HUES64 (cell line): ENCODE measurements around the gene CCDC47.
"Not testable (repeated sequence)": the region's sequence is repeated elsewhere in the genome, so short reads cannot be mapped to it uniquely, and the experiment has no call there.

ENCODE experiments used
- H3K27ac ChIP-seq: 2 replicates; pipeline ENCODE4 v1.7.0; 2013; ENCODE audit warnings: low read depth, low read length, inconsistent platforms
- H3K27me3 ChIP-seq: 2 replicates; pipeline ENCODE4 v1.6.1; 2013; ENCODE audit warnings: mild to moderate bottlenecking, low read length; ENCODE audit not compliant: insufficient read depth
- H3K36me3 ChIP-seq: 2 replicates; pipeline ENCODE4 v1.6.1; 2013; ENCODE audit warnings: mild to moderate bottlenecking, low read length; ENCODE audit not compliant: insufficient read depth
- H3K4me1 ChIP-seq: 2 replicates; pipeline ENCODE4 v1.6.1; 2013; ENCODE audit warnings: mild to moderate bottlenecking, low read length, moderate library complexity; ENCODE audit not compliant: insufficient read depth
- H3K4me3 ChIP-seq: 2 replicates; pipeline ENCODE4 v1.5.1; 2013; ENCODE audit warnings: mild to moderate bottlenecking, low read length, moderate library complexity
- H3K9ac ChIP-seq: 2 replicates; pipeline ENCODE4 v1.6.1; 2013; ENCODE audit warnings: mild to moderate bottlenecking, low read depth, low read length
- H3K9me3 ChIP-seq: 2 replicates; pipeline ENCODE4 v1.6.1; 2013; ENCODE audit warnings: low read depth, low read length; ENCODE audit not compliant: insufficient read depth
- whole genome bisulfite sequencing: fragments of 150-250, 120-280 bp; methylation state at CpG from one replicate; pipeline ENCODE4 v1.1.7; 2013; ENCODE audit warnings: missing lambda C conversion rate; 5-methylcytosine and 5-hydroxymethylcytosine counted together

Gene CCDC47

GRCh38 chr17:63720194-63720593 lies 53.2 kb downstream of the CCDC47 start:
- not testable (repeated sequence) for H3K27ac ChIP-seq, H3K9me3 ChIP-seq, H3K9ac ChIP-seq, H3K27me3 ChIP-seq, H3K4me1 ChIP-seq, H3K4me3 ChIP-seq
- H3K36me3 ChIP-seq = peaks cover 21% of the 10 kb centered on the region
- 95% methylated on average over 5 of the region's 5 CpGs for WGBS

GRCh38 chr17:63718988-63719387 lies 54.4 kb downstream of the CCDC47 start:
- 93% methylated on average over 5 of the region's 5 CpGs for WGBS
- Histone ChIP-seq H3K4me1 (no peaks in the 10 kb centered on the region), H3K4me3 (no peak overlapping the region), H3K36me3 (peaks cover 18% of the 10 kb centered on the region), H3K9me3 (no peaks in the 10 kb centered on the region), H3K9ac (no peak overlapping the region), H3K27me3 (no peaks in the 10 kb centered on the region), H3K27ac (no peak overlapping the region)

GRCh38 chr17:63716426-63716825 lies 57.0 kb downstream of the CCDC47 start:
- peaks cover 32% of the 10 kb centered on the region for H3K36me3 ChIP-seq
- WGBS = 95% methylated on average over 3 of the region's 3 CpGs
- H3K9ac ChIP-seq = no peak overlapping the region
- H3K4me3 ChIP-seq = no peak overlapping the region
- no peaks in the 10 kb centered on the region for H3K27me3 ChIP-seq
- H3K27ac ChIP-seq = no peak overlapping the region
- H3K9me3 ChIP-seq = no peaks in the 10 kb centered on the region
- H3K4me1 ChIP-seq = no peaks in the 10 kb centered on the region

DNA sequence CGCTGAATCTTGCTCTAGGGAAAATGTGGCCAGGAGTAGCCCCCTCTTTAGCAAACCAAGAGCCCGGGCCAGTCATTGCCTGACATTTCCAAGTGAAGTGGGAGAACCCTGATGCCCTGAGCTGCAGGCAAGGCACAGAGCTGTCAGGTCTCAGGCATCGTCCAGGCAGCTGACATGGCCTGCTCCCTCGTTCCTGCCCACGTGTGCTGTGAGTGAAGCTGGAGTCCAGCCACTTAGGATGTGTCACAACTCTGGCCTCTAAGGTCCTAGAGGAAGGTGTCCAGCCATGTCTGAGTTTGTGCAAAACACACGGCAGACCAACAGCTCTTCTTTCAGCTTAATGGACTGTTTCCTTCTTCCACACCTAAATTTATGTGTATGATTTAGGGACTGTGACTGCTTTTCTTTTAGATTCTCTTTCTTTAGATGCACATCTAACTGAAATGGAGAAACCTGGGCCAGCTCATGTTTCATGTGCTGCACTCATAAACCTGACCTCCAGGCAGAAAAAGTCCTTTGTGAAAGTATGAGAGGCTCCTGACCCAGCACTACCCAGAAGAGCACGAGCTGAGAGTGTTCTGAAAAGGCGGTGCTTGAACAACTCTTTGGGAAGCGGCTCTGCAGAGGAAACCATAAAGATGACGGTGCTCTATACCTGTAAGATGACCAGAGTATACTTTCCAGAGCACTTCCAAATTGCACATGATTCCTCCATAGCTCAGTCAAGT lies 58.7 kb downstream of the CCDC47 start:
- no peak overlapping the region for H3K4me3 ChIP-seq
- no peaks in the 10 kb centered on the region for H3K9me3 ChIP-seq
- H3K9ac ChIP-seq = no peak overlapping the region
- H3K27me3 ChIP-seq = no peaks in the 10 kb centered on the region
- no peaks in the 10 kb centered on the region for H3K4me1 ChIP-seq
- WGBS = 93% methylated on average over 10 of the region's 10 CpGs
- H3K27ac ChIP-seq = no peak overlapping the region
- peaks cover 42% of the 10 kb centered on the region for H3K36me3 ChIP-seq

GRCh38 chr17:63709110-63709509 lies 64.3 kb downstream of the CCDC47 start:
- no peaks in the 10 kb centered on the region for H3K4me1 ChIP-seq
- H3K9ac ChIP-seq = no peak overlapping the region
- peaks cover 69% of the 10 kb centered on the region for H3K36me3 ChIP-seq
- H3K27ac ChIP-seq = no peak overlapping the region
- H3K27me3 ChIP-seq = no peaks in the 10 kb centered on the region
- H3K4me3 ChIP-seq = no peak overlapping the region
- no peaks in the 10 kb centered on the region for H3K9me3 ChIP-seq
- 94% methylated on average over 6 of the region's 6 CpGs for WGBS

GRCh38 chr17:63707151-63707550 lies 66.2 kb downstream of the CCDC47 start:
- no peaks in the 10 kb centered on the region for H3K9me3 ChIP-seq
- no peak overlapping the region; the same call in 1 of the 2 replicates for H3K9ac ChIP-seq
- peaks cover 68% of the 10 kb centered on the region for H3K36me3 ChIP-seq
- WGBS = 97% methylated on average over 9 of the region's 11 CpGs
- H3K27ac ChIP-seq = no peak overlapping the region
- peaks cover 8% of the 10 kb centered on the region; the same call in 1 of the 2 replicates for H3K4me1 ChIP-seq
- H3K4me3 ChIP-seq = no peak overlapping the region
- H3K27me3 ChIP-seq = no peaks in the 10 kb centered on the region

DNA sequence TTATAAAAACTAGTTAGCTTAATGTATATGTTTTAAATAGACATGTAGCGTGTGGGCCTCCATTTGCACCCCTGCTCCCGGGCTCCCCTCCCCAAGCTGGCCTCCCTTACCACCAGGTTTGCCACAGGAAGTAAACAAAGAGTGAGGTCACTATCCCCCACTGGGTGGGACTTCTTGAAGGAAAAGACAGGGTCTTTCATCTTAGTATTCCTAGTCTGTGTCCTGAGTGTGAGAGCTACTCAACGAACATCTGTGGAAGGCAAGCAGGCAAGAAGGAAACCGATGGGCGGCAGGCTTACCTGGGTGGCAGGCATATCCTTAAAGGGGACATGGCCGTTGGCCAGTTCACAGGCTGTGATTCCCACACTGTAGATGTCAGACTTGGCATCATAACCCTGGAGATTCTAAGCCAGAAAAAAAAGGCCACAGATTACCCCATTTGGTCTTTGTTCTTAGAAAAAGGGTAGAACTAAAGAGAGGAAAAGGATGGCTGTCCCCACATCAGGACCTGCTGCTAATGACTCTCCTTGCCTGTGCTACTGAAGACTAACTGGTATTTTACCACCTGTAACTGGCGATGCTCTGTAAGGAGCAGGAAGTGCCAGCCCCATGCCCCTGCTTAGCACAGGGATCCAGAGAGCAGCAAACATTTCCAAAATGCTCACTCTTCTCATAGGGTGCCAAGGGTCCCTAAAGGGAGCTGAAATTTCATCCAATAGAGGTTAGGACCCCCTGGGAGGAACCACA lies 66.9 kb downstream of the CCDC47 start:
- 90% methylated on average over 5 of the region's 7 CpGs for WGBS
- H3K36me3 ChIP-seq = peaks cover 62% of the 10 kb centered on the region
- H3K9ac ChIP-seq = no peak overlapping the region
- H3K9me3 ChIP-seq = no peaks in the 10 kb centered on the region
- H3K4me1 ChIP-seq = peaks cover 8% of the 10 kb centered on the region; the same call in 1 of the 2 replicates
- H3K27ac ChIP-seq = no peak overlapping the region
- H3K4me3 ChIP-seq = no peak overlapping the region
- no peaks in the 10 kb centered on the region for H3K27me3 ChIP-seq

DNA sequence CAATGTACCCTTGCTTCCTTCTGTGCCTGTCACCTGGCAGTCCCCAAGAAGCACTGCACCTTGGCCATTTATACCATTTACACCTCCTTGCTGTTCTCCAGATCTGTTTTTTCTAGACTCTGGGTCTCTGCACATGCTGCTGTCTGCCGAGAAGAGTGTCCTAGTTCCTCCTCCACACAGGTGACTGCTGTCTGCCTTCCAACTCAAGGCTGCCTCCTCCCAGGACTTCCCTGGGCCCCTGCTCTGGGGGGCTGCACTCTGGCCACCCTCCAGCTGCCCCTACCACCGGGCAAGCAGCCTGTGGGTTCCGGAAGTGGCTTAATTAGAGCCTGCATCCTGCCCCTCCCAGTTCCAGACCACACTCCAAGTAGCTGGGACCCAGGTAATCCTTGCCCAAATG lies 67.7 kb downstream of the CCDC47 start:
- Histone ChIP-seq H3K27ac (no peak overlapping the region), H3K4me1 (peaks cover 8% of the 10 kb centered on the region; the same call in 1 of the 2 replicates), H3K9ac (no peak overlapping the region), H3K9me3 (no peaks in the 10 kb centered on the region), H3K36me3 (peaks cover 57% of the 10 kb centered on the region), H3K4me3 (no peak overlapping the region), H3K27me3 (peaks cover 5% of the 10 kb centered on the region)
- WGBS = 90% methylated on average over 3 of the region's 3 CpGs

DNA sequence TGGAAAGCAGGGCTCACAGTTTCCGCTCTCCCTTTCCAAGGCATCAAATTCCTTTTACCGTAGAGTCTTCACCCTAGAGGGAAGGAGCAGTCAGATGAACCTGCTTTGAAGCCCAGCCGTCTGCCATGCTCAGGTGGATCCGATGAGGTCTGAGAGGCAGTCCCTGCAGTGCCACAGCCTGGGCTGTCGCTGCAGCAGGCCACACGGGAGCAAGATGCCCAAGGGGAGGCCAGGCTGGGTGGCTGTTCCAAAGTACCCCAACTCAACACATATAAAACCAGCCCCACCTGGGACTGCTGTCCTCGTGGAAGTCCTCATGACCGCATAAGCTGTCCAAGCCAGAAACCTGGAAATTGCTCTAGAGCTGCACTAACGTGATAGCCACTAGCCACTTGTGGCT lies 68.6 kb downstream of the CCDC47 start:
- Histone ChIP-seq H3K36me3 (peaks cover 53% of the 10 kb centered on the region), H3K27ac (no peak overlapping the region), H3K4me3 (no peak overlapping the region), H3K9me3 (no peaks in the 10 kb centered on the region), H3K27me3 (peaks cover 5% of the 10 kb centered on the region), H3K4me1 (peaks cover 8% of the 10 kb centered on the region; the same call in 1 of the 2 replicates), H3K9ac (no peak overlapping the region)
- WGBS = 92% methylated on average over 9 of the region's 9 CpGs

DNA sequence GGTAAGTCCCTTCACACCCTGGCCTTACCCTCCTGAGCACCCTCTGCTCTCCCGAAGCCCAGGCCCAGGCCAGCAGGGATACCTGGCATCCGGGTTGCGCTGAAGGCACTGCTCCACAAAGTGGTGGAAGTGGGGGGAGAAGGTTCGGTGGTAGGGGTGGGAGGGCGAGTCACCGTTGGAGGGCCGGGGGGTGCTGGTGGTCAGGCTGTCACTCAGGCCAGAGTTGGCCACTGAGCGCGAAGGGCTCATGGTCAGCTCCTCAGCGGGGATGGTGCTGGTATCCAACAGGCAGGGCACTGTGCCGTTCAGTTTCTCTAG lies 69.2 kb downstream of the CCDC47 start:
- Histone ChIP-seq H3K27ac (no peak overlapping the region), H3K4me1 (peaks cover 8% of the 10 kb centered on the region; the same call in 1 of the 2 replicates), H3K9me3 (no peaks in the 10 kb centered on the region), H3K27me3 (peaks cover 5% of the 10 kb centered on the region), H3K36me3 (peaks cover 47% of the 10 kb centered on the region), H3K4me3 (no peak overlapping the region), H3K9ac (no peak overlapping the region)
- 95% methylated on average over 11 of the region's 11 CpGs for WGBS

GRCh38 chr17:63703556-63704258 lies 69.7 kb downstream of the CCDC47 start:
- no peak overlapping the region for H3K9ac ChIP-seq
- no peaks in the 10 kb centered on the region for H3K9me3 ChIP-seq
- H3K36me3 ChIP-seq = peaks cover 42% of the 10 kb centered on the region
- peaks cover 5% of the 10 kb centered on the region for H3K27me3 ChIP-seq
- WGBS = 94% methylated on average over 16 of the region's 16 CpGs
- H3K27ac ChIP-seq = no peak overlapping the region
- no peak overlapping the region for H3K4me3 ChIP-seq
- H3K4me1 ChIP-seq = peaks cover 8% of the 10 kb centered on the region; the same call in 1 of the 2 replicates
